Measurements from ENCODE around the gene ARHGEF37.
A peak's percentile ranks its signal among the peaks of the same experiment; 100 is the strongest.
"Not testable (repeated sequence)": the region's sequence is repeated elsewhere in the genome, so short reads cannot be mapped to it uniquely, and the experiment has no call there.

Gene ARHGEF37

DNA sequence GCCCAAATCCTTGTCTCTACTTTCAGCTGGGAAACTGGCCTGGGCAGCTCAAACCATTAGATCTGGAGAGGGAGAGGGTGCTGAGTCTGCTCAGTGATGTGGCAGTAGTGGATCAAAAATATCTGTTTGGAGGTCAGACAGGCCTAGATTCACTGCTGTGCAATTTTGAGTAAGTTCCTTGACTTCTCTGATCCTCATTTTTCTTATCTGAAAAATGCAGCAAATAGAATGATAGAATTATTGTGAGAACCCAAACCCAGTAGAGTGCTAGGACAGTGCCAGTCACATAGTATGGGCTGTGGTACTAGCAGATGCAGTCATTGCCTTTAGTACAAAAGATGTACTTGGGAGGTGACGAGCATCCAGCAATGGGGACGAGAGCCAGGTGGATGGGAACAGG, 50.2 kb downstream of the ARHGEF37 start:
- no peak for DNase-seq

DNA sequence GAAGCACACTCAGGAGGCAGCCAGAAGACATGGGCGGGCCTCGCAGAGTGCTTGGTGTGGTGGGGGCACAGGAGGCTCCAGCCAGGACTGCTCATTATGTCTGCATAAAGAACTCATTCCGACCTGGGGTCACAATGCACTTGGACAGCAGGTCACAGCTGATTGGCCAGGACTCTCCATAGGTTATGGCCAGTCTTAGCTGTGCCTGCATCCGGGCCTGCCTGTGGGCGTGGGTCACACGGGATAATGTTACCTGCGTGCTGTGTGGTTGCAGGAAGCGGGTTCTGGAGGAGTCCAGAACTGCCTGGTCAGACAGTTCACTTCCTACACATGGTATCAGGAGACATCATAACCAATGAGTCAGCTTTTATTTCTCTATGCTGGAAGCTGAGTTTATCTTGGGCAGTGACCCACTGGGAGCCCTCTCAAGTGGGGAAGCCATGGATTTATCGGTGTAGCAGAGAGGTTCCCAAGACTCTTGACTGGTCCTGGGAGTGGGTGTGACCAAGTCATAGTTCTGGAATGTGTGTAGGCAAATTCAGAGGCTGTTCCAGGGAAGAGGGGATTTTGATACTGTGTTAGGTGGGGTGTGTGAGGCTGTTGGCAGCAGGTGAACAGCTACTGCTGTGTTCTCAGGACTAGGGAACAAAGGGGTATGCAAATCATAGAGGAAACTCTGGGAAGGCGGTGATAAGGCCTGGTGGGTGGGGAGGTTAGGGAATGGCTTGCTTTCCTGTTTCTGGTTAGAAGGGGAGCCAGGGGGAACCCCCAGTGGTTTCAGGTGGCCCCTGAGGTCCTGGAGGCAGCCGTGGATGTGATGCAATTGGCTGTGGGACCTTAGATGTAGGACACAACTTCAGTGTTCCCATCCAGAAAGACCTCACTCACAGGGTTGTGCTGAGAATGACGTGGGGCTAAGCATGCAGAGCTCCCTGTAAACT, 51.3 kb downstream of the ARHGEF37 start:
- DNase-seq = no peak

DNA sequence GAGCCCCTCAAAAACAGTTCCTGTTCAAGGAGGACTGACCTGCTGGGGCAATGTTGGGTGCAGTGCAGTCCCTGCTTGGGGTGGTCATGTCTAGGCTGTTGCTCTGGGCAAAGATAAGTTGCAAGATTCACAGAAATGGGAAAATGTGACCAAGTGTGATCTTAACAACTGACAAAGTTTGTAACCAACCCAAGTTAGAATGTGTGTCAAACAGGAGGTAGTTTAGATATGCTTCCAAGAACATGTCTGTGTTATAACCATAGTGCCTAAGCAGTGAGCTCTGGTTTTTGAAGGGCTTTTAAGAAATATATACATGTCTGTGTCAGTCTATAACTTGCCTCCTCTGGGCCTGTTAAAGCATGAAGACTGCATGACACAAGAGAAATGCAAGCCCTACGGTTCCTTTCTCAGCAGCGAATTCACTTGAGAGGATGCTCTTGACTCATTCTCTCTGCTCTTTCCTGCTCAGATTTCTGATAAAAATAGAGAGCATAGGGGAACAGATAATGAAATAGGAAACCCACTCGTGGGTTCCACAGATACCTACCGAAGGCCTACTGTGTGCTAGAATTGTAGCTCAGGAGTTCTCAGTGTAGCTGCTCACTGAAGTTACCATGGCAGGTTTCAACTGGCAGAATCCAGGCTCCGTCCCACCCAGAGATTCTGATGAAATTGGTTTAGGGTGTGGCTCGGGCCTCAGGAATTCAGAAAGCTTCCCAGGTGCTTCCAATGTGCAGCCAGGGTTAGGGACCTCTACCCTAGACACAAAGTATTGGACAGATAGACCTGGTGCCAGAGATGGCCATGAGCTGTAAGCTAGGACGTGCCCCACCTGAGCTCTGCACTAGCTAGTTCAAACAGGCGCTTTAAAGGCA, 52.4 kb downstream of the ARHGEF37 start:
- no peak for DNase-seq

DNA sequence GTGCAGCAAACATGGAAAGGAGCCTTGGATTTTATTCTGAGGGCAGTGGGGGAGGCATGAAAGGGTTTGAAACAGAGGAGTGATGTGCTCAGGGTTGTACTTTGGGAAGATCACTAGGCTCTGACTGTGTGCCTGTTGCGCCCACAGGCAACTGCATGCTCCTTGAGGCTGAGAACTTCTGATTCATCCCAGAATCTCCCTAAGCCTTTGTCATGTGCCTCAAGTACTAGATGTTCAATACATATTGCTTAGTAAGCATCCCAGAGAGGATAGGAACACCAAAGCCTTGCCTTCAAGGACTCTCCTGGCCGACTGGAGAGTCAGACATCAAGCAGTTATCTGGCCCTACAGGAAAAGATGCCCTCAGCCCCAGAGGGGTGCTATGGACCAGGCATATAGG, 54.1 kb downstream of the ARHGEF37 start:
- no peak for DNase-seq

DNA sequence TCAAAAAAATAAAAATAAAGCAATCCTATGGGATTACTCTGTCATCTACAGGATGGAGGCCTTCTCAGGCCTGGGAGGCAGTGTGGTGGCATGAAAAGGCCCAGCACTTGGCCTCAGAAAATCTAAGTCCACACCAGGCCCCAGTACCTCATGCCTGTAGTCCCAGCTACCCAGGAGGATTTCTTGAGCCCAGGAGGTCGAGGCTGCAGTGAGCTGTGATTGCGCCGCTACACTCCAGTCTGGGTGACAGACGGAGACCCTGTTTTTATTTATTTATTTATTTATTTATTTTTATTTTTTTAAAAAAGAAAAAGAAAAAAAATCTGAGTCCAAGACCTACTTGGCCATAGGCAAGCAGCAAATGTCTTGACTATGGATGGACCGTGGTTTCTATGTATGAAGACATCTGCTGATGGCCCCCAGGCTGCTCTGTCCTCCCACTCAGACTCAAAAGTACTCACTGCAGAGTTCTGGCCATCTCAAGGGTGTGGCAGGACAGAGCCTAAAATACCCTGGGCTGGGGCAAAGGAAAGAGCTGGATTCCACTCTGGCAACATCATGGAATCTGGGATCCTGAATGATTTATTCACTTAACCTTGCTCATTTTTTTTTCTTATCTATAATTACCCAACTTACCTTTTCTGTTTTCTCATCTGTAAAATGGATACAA, 55.0 kb downstream of the ARHGEF37 start:
- DNase-seq = no peak

DNA sequence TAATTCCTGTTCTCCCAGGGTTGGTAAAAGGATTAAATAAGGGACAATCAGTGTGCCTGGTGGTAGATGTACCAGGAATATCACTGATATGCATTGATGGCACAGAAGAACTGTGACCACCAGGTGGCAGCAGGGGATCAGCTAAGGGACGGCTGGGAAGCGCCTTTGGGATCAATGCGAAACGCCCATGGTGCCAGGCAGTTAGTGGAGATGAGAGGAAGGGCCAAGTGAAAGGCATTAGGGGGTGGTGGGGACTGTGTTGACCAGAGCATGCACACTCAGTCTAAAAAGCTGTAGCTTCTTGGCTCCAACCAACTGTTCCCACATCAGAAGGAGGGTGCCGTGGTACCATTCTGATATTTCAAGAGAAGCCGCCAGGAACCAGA, 55.6 kb downstream of the ARHGEF37 start:
- DNase-seq = peak; percentile 80

DNA sequence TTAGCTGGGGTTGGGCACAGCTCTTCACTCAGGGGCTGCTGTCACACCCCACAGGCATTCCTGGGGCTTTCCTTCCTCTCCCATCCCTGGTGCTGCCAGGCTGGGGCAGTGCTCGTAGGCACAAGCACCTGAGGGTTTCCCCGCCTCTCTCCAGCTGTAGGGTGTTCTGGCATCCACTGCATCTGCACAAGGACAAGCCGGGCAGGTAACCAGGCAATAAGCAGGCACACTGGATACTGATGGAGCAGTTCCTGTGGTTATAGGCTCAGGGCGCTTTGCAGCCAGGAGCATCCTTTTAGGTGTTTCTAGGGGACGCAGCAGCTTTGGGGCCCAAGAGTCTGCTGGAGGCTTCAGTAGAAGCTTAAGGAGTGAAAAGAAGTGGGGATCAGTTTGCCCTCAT, 56.8 kb downstream of the ARHGEF37 start:
- DNase-seq = no peak

DNA sequence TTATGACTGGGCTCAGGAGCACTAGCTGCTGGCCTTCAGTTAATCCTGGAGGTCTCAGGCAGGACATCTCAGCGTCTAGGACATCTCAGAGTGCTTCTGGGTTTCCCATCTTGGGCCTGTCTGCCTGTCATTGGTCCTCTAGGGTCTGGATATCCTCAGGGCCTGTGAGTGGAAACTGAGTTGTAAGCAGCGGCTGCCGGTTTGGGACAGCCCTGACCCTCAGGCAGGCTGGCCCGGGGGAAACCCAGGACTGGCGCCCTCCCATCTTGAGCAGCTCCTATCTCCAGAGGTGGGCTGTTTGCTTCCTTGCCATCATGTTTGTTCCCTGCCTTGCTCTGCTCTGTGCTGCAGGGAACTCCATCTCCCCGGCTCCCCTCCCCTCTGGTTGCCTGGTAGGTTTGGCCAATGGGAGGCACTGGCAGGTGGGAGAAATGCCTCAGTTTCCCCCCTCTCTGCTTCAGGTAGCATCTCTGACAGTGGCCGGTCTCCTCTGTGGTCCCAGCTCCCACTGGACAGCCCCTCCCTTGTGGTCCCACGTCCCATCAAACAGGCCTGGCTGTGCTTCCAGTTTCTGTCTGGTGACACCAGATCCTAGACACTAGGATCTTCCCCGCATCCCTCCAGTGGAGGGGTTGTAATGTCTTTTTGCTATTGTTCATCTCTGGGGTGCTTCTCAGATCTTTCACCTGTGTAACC, 57.4 kb downstream of the ARHGEF37 start:
- DNase-seq = no peak

DNA sequence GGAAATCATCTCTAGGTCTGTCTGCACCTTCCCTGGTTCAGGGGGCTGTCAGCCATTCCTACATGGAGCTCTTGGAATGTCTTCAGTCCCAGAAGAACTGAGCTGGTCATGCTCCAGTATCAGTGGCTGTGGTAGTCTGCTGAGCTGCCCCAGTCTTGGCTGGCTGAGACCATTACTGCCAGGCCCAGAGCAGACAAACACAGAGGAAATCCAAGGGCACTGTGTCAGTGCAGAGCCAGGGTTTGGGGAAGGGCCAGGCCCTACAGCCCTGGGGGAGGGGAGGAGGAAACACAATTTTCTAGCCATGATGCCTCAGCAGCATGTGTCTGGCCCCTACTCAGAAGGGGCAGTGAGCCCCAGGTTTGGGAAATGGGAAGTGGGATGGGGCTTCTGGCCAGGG, 58.4 kb downstream of the ARHGEF37 start:
- DNase-seq = no peak

DNA sequence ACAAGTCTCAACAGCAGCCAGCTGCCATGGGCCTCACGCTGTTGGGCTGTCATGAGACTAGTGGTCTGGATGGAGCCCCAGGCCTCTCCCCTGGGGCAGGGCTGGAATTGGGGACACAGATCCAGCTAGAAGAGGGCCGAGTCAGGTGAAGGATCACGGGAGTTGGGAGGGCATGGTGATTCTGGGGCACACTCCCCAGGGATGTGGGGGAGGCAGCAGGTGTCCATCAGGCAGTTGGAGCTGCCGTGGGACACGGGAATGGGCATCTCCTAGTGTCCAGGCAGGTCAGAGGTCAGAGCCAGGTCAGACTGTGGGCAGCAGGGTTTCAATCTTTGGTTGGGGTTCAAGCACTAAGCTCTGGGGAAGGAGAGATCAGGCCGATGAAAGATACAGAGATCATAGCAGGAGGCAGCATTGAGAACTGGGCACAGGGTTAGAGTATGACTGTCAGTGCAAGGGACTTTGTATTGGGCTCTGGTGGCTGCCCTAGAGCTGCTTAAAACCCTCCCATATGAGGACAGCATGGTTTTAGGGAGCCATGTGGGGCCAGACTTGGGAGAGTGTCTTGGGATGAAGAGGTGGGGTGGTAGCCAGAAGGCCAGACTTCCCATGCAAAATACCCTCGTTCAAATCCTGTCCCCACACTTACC, 59.2 kb downstream of the ARHGEF37 start:
- DNase-seq = no peak

DNA sequence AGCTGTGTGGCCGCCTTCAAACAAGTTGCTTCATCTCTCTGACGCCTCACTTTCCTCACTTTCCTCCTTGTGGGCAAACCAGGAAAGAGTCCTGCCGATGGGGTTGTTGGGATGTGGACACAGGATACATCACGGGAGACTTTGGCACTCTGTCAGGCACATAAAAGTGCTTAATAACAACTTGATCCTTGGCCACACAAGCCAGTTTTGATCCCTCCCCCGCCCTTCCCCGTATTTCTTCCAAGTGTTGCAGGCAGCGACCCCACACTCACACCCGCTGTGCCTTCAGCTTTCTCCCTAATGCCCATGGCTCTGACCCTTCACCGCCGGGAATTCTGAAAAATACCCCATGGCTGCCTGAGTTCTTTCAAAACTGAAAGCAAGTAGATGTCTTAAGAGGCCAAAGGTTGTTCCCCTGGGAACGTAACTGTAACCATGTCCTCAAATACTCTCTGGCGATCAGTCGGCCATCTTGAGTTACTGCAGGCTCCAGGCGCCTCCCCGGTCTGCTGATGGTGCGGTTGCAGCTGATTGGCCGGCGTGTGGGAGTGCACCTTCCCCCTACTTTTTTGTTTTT, 59.8 kb downstream of the ARHGEF37 start:
- DNase-seq = no peak

DNA sequence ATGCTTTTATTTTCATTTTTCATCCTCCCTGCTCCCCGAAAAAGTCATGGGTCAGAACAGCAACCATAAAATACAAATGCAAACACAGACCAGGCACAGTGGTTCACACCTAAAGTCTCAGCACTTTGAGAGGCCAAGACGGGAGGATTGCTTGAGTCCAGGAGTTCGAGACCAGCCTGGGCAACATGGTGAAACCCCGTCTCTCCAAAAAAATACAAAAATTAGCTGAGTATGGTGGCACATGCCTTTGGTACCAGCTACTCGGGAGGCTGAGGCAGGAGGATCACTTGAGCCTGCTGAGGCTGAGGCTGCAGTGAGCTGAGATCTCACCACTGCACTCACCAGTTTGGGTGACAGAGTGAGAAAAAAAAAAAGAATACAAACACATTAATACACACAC, 60.3 kb downstream of the ARHGEF37 start:
- no peak for DNase-seq

DNA sequence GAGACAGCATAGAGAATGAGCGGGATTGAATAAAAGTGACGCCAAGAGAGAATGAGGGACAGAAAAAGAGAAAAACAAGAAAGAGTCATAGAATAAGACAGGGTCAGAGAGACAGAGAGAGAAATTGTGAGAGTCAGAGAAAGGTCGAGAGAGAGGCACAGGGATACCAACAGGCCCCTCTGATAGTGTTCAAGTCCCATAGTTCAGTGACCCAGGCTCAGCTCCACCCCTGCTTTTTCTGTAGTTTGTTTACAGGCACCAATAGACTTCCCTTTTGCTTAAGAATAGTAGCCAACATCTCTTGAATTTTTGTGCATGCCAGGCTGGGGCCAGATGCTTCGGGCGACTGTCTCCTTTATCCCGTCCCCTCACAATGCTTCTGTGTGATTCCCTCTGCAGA, 62.5 kb downstream of the ARHGEF37 start:
- DNase-seq = no peak

DNA sequence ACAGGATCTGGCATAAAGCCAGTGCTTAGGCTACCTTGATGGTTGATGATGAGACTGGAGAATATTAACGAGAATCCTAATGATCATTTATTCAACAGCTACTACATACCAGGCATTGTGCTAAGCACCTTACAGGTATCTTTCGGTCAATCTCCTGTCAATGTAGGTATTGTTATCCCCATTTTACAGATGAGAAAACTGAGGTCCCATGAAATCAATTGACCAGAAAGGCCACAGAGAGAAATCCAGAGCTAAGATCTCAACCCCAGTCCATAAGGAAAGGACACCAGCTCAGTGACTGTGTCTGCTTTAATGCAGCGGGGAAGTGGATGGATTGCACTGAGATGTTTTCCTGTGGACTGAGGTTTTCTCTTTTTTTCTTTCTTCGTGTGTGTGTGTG, 63.3 kb downstream of the ARHGEF37 start:
- DNase-seq = no peak

DNA sequence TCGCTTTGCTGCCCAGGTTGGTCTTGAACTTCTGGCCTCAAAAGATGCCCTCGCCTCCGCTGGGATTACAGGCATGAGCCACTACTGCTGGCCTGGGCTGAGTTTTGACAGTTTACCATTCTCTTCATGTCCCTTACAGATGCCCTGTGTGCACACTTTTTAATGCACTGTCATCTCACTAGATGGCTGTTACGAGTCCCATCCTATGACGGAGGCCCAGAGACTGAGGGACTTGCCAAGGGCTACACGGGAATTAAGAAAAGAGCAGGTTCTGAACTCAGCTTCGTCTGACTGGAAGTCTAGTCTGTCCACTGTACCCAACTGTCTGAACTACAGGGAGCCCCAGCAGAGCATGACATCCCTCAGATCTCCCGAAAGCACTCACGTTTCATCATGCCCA, 63.9 kb downstream of the ARHGEF37 start:
- DNase-seq = no peak

DNA sequence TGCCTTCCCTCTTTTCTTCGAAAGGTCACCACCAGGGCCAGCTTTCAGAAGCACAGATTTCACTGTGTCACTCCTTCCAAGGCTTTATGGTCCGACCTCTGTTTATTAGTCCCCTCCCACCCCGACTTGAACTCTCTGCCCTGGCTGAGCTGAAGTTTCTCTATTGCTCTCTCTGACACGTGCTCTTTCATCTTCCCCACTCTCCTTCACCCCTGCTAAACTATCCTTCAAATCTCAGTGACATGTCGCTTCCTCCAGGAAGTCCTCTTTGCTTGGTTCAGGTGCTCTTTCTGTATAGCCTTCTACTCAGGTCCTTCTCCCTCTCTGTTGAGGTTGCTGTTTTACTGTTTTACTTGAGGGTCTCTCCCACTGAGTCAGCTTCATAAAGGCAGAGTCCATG, 64.4 kb downstream of the ARHGEF37 start:
- DNase-seq = no peak

DNA sequence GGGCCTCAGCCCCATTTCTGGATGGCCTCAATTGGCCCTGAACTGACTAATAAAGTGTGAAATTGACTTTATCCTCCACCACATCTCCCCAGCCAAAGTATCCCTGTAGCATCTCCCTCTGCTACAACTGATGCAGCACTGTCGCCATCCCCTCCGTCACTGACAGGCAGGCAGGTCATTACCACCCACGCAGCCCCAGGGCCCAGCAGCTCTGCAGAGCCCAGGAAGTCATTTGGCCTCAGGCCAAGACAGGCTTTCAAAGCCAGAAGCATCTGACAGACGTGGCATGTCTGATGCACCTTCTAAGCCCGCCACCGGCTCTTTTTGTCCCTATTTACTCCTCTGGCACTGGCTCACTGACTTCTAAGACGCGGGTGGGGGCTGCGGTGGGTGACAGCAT, 65.3 kb downstream of the ARHGEF37 start:
- peak; percentile 86 for DNase-seq

DNA sequence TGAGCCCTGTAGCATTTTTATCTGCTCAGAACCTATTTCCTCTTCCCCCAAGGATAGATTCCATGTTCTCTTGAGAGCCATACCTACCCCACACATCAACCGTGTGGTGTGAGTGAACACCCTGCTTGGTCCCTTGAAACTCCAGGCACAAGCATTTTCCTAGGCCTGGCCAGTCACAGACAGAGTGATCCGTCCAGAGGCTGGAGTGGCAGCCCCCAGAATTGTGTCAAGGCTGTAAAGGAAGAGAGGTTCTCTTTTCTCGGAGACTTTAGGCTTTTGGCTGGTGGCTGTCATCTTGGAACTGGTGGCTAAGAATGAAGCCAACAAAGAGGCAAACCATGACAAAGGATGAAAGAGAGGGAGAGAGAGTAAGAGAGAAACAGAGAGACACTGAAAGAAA, 66.0 kb downstream of the ARHGEF37 start:
- no peak for DNase-seq

DNA sequence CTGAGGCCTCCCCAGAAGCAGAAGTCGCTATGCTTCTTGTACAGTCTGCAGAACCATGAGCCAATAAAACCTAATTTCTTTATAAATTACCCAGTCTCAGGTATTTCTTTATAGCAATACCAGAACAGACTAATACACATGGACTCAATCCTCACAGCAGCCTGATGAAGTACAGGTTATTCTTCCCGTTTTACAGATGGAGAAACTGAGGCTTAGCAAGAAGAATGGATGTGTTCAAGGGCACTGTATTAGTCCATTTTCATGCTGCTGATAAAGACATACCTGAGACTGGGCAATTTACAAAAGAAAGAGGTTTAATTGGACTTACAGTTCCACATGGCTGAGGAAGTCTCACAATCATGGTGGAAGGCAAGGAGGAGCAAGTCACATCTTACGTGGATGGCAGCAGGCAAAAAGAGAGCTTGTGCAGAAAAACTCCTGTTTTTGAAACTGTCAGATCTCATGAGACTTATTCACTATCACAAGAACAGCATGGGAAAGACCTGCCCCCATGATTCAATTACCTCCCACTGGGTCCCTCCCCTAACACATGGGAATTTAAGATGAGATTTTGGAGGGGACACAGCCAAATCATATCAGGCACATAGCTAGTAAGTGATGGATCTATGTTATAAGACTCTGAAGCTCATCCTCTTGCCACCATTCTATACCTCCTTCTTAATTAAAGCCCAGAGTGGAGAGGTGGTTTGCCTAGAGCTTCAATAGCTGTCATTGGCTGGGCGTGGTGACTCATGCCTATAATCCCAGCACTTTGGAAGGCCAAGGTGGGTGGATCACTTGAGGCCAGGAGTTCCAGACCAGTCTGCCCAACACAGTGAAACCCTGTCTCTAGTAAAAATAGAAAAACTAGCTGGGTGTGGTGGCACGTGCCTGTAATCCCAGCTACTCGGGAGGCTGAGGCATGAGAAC, 67.4 kb downstream of the ARHGEF37 start:
- not testable (repeated sequence) for DNase-seq

DNA sequence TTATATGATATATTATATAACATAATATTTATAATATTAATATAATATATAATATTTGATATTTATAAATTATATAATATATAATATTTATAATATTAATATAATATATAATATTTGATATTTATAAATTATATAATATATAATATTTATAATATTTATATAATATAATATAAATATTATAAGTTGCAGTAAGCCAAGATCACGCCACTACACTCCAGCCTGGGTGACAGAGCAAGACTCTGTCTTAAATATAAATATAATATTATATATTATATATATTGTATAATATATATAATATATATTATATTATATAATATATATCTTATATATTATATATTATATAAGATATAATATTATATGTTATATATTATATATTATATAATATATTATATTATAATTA, 68.4 kb downstream of the ARHGEF37 start:
- DNase-seq = not testable (repeated sequence)

DNA sequence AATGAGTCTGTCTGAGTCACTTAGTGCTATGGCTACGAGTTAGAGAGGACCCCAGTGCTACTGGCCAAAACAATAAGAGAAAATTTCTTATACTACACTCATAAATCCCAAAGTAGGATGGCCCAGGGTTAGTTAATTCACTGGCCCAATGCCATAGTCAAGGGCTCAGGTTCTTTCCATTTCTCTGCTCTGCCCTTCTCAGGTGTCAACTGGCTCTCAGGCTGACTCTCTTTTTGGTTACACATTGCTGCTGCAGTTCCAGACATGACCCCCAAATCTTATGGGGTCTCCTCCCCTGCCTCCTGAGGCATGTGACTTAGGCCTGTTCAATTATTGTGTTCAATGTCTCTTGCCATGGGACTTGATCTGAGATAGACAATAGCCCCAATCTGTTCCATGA, 70.4 kb downstream of the ARHGEF37 start:
- DNase-seq = peak; percentile 17
